GM18499 (cell line): Measurements from ENCODE around the gene CACNB4.
"Not testable (repeated sequence)": the region's sequence is repeated elsewhere in the genome, so short reads cannot be mapped to it uniquely, and the experiment has no call there.

Experiments
- ATAC-seq: cut with Tn5 transposase; IDR thresholded peaks from one replicate; pipeline ENCODE4 v1.9.1; 2021; ENCODE audit warnings: moderate number of reproducible peaks; ENCODE audit not compliant: insufficient read depth, unreplicated experiment

The CACNB4 gene

DNA sequence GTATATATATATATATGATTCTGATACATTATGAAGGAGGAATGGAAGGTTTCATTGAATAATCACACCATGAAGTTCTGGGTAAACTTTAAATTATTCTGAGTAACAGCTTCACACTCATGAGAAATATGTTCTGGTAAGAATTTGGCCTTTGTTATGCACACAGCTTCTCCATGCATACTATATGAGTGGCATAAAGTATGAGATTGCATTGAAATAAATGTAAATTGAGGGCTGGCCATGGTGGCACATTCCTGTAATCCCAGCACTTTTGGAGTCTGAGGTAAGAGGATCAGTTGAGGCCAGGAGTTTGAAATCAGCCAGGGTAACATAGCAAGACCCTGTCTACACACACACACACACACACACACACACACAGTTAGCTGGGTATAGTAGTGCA, 220.6 kb downstream of the CACNB4 start:
- ATAC-seq: no peak

DNA sequence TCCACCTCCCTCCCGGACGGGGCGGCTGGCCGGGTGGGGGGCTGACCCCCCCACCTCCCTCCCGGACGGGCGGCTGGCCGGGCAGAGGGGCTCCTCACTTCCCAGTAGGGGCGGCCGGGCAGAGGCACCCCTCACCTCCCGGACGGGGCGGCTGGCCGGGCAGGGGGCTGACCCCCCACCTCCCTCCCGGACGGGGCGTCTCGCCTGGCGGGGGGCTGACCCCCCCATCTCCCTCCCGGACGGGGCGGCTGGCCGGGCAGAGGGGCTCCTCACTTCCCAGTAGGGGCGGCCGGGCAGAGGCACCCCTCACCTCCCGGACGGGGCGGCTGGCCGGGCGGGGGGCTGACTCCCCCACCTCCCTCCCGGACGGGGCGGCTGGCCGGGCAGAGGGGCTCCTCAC, 223.2 kb downstream of the CACNB4 start:
- not testable (repeated sequence) for ATAC-seq

GRCh38 chr2:151872463-151872862, 226.4 kb downstream of the CACNB4 start:
- no peak for ATAC-seq

- ATAC-seq: no peak
Measured at GRCh38 chr2:151869291-151869690, 229.6 kb downstream of the CACNB4 start.

DNA sequence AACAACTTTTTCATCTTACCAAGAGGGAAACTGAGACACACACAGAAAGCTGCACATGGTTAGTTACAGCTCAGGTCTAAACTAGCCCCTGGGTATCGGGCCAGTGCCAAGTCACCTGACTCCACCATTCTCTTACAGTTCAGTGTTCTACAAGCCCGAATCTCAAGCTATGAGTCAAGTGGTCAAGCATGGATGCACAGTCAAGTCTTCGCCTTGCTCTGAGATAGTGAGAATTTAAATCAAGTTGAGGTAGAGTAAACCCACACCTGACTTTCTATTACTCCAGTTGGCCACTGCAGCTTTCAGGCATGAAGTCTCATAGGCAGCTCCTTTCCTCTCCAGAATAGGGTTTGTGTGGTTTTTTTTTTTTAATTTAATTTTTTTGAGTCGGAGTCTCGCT, 236.1 kb downstream of the CACNB4 start:
- ATAC-seq: peak; percentile 99

DNA sequence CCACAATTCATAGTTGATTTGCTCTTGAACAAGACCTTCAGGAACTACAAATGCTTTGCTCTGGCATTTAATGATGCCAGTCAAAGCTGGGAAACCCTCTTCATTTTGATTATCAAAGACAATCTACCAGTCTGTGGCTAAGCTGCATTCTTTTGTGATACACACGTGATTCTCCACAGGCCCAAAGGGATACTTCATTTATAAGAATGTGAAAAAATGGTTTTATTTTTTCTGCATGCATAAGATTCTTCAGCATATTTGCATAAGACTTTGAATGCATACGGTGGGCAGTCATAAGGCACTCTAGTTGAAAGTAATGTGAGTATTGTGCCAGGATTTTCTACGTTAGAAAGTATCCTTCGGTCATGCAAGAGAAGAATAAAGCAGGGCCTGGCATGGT, 237.7 kb downstream of the CACNB4 start:
- ATAC-seq: no peak

DNA sequence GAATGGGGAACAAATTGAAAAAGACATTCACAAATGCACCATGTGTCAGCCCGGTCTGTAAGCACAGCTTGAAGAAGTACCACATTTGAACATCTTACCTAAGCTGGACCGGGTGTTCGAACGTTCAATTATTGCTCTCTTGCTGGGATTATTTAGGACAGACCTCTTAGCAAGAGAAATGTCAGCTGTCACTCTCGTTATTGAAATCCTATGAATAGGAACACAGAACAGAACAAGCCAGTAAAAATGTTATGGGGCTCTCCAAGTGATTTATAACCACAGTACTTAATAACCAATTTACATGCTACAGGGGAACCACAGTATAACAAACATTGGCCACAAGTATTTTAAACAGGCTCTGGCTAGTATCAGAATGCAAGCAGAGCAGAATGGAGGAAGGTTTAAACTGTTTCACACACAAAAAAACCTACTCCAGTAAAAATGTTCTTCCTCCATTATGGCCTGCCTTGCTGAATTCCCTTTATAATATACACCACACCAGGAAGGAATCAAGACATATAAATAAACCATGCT, 238.2 kb downstream of the CACNB4 start:
- no peak for ATAC-seq

DNA sequence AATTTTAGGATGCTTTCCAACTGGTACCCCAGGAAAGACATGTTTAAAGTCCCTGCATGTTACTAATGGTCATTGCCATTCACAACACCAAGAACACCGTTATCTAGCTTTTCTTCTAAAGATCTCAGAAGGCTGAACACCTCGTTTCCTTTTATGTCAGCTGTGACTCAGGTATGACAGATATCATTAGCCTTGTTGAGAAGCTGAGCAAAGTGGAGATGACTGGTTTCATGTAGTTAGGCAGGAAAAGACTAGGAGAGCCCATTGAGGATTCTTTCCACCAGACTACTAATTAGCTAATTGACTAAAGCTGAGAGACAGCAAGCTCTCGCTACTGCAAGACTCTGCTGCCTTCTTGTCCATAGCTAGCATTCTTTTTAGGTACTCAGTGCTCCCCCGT, 238.6 kb downstream of the CACNB4 start:
- no peak for ATAC-seq

GRCh38 chr2:151857650-151858049, 241.2 kb downstream of the CACNB4 start:
- ATAC-seq: no peak

DNA sequence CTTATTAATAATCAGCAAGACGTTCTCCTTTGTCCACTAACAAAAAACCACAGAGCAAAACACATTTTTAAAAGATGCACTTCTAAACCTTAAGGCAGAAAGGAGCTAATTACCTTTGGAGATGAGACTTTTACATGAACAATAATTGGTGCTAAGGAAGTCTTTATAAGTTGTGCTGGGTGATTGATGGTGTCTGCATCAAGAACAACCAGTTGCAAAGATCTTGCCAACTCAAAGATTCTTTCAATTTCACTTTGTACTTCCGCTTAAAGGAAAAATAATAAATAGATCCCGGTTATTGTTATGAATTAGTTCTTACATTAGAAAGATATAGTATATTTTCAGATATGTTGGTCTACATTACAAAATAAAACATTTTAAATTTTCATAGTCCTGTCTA, 243.7 kb downstream of the CACNB4 start:
- no peak for ATAC-seq

GRCh38 chr2:151853070-151853758, 245.6 kb downstream of the CACNB4 start:
- no peak for ATAC-seq

- no peak for ATAC-seq
Measured at GRCh38 chr2:151852260-151853069, 246.4 kb downstream of the CACNB4 start.

- ATAC-seq: no peak
Measured at GRCh38 chr2:151851761-151852160, 247.1 kb downstream of the CACNB4 start.

DNA sequence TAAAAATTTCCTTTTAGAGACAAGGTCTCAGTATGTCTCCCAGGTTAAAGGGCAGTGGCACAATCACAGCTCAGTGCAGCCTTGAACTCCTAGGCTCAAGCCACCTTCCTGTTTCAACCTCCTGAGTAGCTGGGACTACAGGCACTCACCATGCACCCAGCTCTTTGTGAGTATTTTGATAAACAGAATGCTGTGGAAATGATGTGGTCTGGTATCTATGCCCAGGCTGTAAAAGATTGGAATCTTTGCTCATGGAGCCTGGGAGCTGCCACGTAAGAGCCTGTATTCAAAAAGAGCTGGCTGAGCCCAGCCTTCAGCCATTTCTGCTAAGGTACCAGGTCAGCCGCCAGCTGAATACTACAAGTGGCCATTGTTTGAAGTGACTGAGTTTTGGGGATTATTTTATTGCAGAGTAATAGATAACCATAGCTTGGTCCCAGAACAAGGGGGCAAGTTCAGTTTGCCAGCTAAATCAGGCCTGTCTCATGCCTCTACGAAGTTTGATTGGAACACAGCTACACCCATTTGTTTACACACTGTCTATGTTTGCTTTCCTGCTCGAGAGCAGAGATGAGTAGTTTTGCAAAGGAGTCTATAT, 249.3 kb downstream of the CACNB4 start:
- no peak for ATAC-seq

DNA sequence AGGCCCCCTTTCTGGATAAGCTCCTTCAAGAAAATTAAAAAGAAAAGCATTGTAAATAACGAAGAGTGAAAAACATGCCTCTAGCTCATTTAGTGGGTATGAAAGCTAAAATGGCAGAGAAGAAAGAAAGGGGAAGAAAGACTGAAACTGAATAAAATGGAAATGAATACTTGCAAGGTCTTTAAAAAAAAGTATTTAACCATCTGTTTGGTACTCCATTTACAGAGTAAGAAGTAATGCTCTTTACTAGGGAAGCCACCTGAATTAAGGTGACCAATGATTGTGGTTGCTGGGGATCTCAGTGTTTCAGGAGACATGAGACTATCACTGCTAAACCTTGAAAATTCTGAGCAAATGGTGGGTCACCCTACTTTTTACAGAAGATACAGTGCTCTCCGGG, 253.0 kb downstream of the CACNB4 start:
- ATAC-seq: peak; percentile 51

GRCh38 chr2:151845481-151845880, 253.4 kb downstream of the CACNB4 start:
- ATAC-seq: no peak

DNA sequence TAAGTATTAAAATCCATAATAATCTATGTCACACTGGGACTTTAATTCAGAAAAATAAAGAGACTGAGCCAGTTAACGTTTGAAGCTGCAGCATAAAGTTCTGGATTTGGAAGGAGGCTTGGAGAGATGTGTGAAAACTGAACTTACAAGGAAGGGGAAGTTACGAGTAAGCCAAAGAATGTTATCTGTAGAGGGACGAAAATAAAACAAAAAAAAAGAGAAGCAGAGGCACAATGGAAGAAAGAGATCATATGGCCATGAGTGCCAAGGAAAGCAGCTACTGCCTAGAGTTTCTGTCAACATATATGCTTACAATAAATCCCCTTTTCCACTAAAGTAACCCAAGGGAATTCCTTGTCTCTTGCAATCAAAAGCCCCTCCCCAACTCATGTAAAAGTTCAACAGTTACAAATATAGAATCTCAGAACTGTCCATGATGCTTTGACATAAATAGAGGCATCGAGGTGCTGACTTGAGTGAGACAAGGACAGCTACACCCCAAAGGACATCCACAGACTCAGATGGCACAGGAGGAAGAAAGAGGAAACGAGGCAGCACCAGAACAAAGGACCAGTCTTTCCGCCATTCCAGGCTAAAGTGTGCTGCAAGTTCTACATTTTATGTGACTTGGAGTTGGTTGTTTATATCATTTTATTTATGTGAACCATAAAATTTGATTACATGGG, 254.5 kb downstream of the CACNB4 start:
- no peak for ATAC-seq

- no peak for ATAC-seq
Measured at GRCh38 chr2:151843691-151844061, 255.2 kb downstream of the CACNB4 start.

- ATAC-seq: no peak
Measured at GRCh38 chr2:151842830-151843690, 255.8 kb downstream of the CACNB4 start.

DNA sequence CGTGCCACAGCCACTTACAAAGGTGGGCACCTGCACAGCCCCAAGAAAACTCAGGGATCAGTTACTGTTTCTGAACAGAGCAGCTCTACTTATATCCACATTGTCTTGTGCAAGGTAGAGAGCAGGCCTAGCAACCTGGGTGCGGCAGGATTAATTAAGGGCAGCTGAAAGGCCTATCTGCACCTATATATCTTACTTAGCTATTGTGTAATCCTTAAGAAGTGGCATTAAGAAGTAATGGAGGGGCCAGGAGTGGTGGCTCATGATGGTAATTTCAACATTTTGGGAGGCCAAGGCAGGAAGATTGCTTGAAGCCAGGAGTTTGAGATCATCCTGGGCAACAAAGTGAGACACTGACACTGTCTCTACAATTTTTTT, 257.8 kb downstream of the CACNB4 start:
- ATAC-seq: no peak
